ENCODE results near the gene CCDC92B. TPM values are rescaled to one million over a fixed set of nuclear protein-coding genes. Genes with fewer than 3 reads are reported as not detected.

CCDC92B gene
- total and polyA plus RNA-seq, 2 of the 13 experiments (the other 11 are each of a cell fraction or from before 2014, with no cell fraction given) = not detected

DNA sequence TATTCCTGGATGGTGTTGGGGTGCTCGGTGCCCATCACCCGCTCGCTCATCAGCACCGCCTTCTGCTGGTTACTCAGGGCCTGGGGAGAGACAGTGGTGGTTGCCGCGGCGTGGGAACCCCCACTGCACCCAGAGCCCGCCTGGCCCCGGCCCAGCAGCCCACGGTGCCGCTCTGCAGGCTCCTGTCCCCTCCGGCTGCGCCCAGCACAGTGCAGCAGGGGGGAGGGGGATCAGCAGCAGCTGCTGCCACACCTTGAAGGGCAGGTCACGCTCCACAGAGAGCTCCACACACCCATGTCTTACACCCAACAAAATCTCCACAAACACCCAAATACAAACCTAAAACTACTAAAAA is 56.7 kb downstream of the CCDC92B start:
- in situ Hi-C loops (cut with HindIII; ENCODE audit: extremely low pct_ligation_motif_present, low pct_unique_long_range_greater_than_20kb) = no loop called here
- no TSS peak for BruUV-seq (replicated peaks)
- 99% methylated on average over 14 of the region's 14 CpGs for WGBS (ENCODE audit: low lambda C conversion rate)

DNA sequence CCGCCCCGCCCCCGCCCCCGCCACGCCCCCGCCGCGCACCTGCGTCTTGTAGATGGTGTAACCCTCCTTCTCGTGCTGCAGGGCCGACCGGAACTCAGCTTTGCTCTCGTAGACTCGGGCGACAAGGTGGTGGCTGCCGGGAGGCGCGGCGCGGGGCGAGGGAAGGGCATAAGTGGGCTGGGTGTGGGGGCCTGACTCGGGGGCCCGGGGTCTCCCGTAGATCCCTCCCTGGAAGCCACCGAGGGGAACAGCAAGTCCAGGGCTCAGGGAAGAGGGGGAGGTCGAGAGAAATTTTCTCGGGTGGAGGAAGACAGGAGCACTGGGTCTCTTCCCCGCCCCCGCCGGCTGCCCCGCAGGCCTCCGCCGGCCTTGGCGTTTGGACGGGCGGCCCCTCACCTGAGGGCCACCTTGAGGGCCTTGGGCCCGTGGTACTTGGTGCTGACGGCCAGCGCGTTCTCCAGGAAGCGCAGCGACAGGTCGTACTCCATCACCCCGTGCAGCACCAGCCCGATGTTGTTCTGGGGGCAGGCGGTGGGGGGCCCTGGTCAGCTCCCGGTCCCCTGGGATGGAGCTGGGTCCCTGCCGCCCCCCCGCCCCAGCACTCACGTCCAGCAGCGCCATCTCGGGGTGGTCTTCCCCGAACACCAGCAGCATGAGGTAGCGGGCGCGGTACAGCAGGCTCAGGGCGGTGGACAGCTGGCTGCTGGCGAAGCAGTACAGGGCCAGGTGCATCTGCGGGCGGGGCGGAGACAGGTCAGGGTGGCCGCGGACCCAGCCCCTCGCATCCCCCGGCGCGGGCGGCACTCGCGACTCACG is 57.3 kb downstream of the CCDC92B start:
- ChIA-PET CTCF (ENCODE audit: low intra/inter-chr PET ratio, low total read pairs) (no interaction called here), POLR2A (no interaction called here)
- 98% methylated on average over 46 of the region's 71 CpGs for WGBS (ENCODE audit: low lambda C conversion rate)
- H3K27ac ChIP-seq (ENCODE audit: extremely low read length, insufficient read depth, low read length) = no peak overlapping the region
- peaks cover 6% of the 10 kb centered on the region; the same call in 1 of the 2 replicates for H4K20me1 ChIP-seq (ENCODE audit: insufficient read depth, low read length)
- no peak overlapping the region for H3K4me2 ChIP-seq (ENCODE audit: low read depth, low read length)
- H3K9ac ChIP-seq (ENCODE audit: insufficient read depth, low read depth, low read length) = no peak overlapping the region
- no peak for DNase-seq (ENCODE audit: low spot score)
- peaks cover 36 to 45% of the 10 kb centered on the region in 2 experiments; a peak in 4 of 5 replicates for H3K36me3 ChIP-seq (replicated peaks in 1 of 2; ENCODE audit: control insufficient read depth in 1 of 2, insufficient read depth in 2 of 2, low read length in 2 of 2)
- no peaks in the 10 kb centered on the region for H3K27me3 ChIP-seq (ENCODE audit: control insufficient read depth in 1 of 2, insufficient read depth in 2 of 2, low read length in 2 of 2)
- no peaks in the 10 kb centered on the region for H3K79me2 ChIP-seq (ENCODE audit: insufficient read depth, low read length)
- BruUV-seq (replicated peaks) = TSS peak; percentile 22
- in situ Hi-C loops (cut with HindIII; ENCODE audit: extremely low pct_ligation_motif_present, low pct_unique_long_range_greater_than_20kb) = no loop called here
- intact Hi-C loops (cut with micrococcal nuclease; ENCODE audit: unreplicated experiment) = no loop called here
- H2AFZ ChIP-seq (ENCODE audit: low read length) = no peak overlapping the region
- H3K4me3 ChIP-seq (replicated peaks in 1 of 3; ENCODE audit: insufficient read depth in 1 of 3, low read depth in 2 of 3, low read length in 3 of 3) = no peak overlapping the region
- ATAC-seq = no peak
- no peaks in the 10 kb centered on the region for H3K4me1 ChIP-seq (ENCODE audit: insufficient read depth, low read length)
- no peaks in the 10 kb centered on the region for H3K9me3 ChIP-seq (ENCODE audit: low read length)
- TF ChIP-seq RBFOX2 (IDR thresholded peaks at IDR 0.05; ENCODE audit: low read depth, low read length) = peak; percentile 40; the same call in 1 of the 2 replicates
- TF ChIP-seq AGO2 (optimal IDR thresholded peaks at IDR 0.05; ENCODE audit: low read depth, low read length) = peak; percentile 79
- TF ChIP-seq ZNF562 (CRISPR knock-in tag; IDR thresholded peaks at IDR 0.05; ENCODE audit: borderline replicate concordance) = no peak
- FAIRE-seq = no peak

More for the DNA sequence above, 56.7 kb downstream of the CCDC92B start:
- no peaks in the 10 kb centered on the region for H3K79me2 ChIP-seq (ENCODE audit: insufficient read depth, low read length)
- peaks cover 37 to 48% of the 10 kb centered on the region in 2 experiments; a peak in 4 of 5 replicates for H3K36me3 ChIP-seq (replicated peaks in 1 of 2; ENCODE audit: control insufficient read depth in 1 of 2, insufficient read depth in 2 of 2, low read length in 2 of 2)
- intact Hi-C loops (cut with micrococcal nuclease; ENCODE audit: unreplicated experiment) = no loop called here
- H3K4me2 ChIP-seq (ENCODE audit: low read depth, low read length) = no peak overlapping the region
- H3K27me3 ChIP-seq (ENCODE audit: control insufficient read depth in 1 of 2, insufficient read depth in 2 of 2, low read length in 2 of 2) = no peaks in the 10 kb centered on the region
- H3K27ac ChIP-seq (ENCODE audit: extremely low read length, insufficient read depth, low read length) = no peak overlapping the region
- TF ChIP-seq ZNF530 (CRISPR knock-in tag; IDR thresholded peaks at IDR 0.05; ENCODE audit: low read depth) = no peak
- peak; percentile 10 for TF ChIP-seq AGO2 (optimal IDR thresholded peaks at IDR 0.05; ENCODE audit: low read depth, low read length)
- TF ChIP-seq ZNF772 (CRISPR knock-in tag; IDR thresholded peaks at IDR 0.05) = no peak
- no peak overlapping the region for H2AFZ ChIP-seq (ENCODE audit: low read length)
- ChIA-PET POLR2A (no interaction called here), CTCF (ENCODE audit: low intra/inter-chr PET ratio, low total read pairs) (no interaction called here)
- no peaks in the 10 kb centered on the region for H3K4me1 ChIP-seq (ENCODE audit: insufficient read depth, low read length)
- no peaks in the 10 kb centered on the region for H3K9me3 ChIP-seq (ENCODE audit: low read length)
- H3K4me3 ChIP-seq (replicated peaks in 1 of 3; ENCODE audit: insufficient read depth in 1 of 3, low read depth in 2 of 3, low read length in 3 of 3) = no peak overlapping the region
- no peak for DNase-seq (ENCODE audit: low spot score)
- ATAC-seq = no peak
- no peak for FAIRE-seq
- no peak overlapping the region for H3K9ac ChIP-seq (ENCODE audit: insufficient read depth, low read depth, low read length)
- peaks cover 6% of the 10 kb centered on the region; the same call in 1 of the 2 replicates for H4K20me1 ChIP-seq (ENCODE audit: insufficient read depth, low read length)
